Progenitor cell of endocrine pancreas (in vitro differentiated cells): ENCODE data around the gene CNTNAP5. TPM values are rescaled to one million over a fixed set of nuclear protein-coding genes. Genes with fewer than 3 reads are reported as not detected.

ENCODE experiments used
- DNase-seq: peaks from one replicate; pipeline ENCODE4 v3.0.0; 2021; ENCODE audit warnings: low spot score; ENCODE audit not compliant: unreplicated experiment
- H3K27ac Mint-ChIP-seq: 2 replicates; pipeline ENCODE4 v1.8.0; 2021; ENCODE audit warnings: mild to moderate bottlenecking, moderate library complexity, mixed read lengths
- H3K27me3 Mint-ChIP-seq: 2 replicates; pipeline ENCODE4 v1.8.0; 2021; ENCODE audit warnings: mixed read lengths
- H3K36me3 Mint-ChIP-seq: 2 replicates; pipeline ENCODE4 v1.8.0; 2022; ENCODE audit warnings: mixed read lengths; ENCODE audit not compliant: insufficient read depth
- H3K4me1 Mint-ChIP-seq: 2 replicates; pipeline ENCODE4 v1.8.0; 2021; ENCODE audit warnings: low read depth, mixed read lengths
- H3K4me3 Mint-ChIP-seq: 2 replicates; pipeline ENCODE4 v1.8.0; 2021; ENCODE audit warnings: low read depth, mild to moderate bottlenecking, moderate library complexity, mixed read lengths
- H3K9me3 Mint-ChIP-seq: 2 replicates; pipeline ENCODE4 v1.8.0; 2021; ENCODE audit warnings: low read depth, mixed read lengths
- CTCF ChIP-seq: fragments of 200-600 bp; sonication (generic); IDR thresholded peaks from one replicate; pipeline ENCODE4 v1.5.0; 2021; ENCODE audit warnings: antibody characterized with exemption, mild to moderate bottlenecking; ENCODE audit not compliant: unreplicated experiment
- total RNA-seq: library from RNA; stranded (reverse); gene quantifications from 2 replicates; pipeline ENCODE4 v1.2.1, GENCODE V29; 2021

Gene CNTNAP5
- total RNA-seq, 1 donor from 2014 or later: 5.3 TPM

GRCh38 chr2:124159166-124159565 lies 134.1 kb downstream of the CNTNAP5 start:
- H3K4me1 Mint-ChIP-seq: peaks cover 7% of the 10 kb centered on the region
- no peaks in the 10 kb centered on the region for H3K9me3 Mint-ChIP-seq
- no peaks in the 10 kb centered on the region for H3K36me3 Mint-ChIP-seq
- peaks cover 3% of the 10 kb centered on the region for H3K27me3 Mint-ChIP-seq
- H3K27ac Mint-ChIP-seq: no peak overlapping the region
- no peak for TF ChIP-seq CTCF
- DNase-seq: no peak
- no peak overlapping the region for H3K4me3 Mint-ChIP-seq

- Mint-ChIP-seq H3K4me3 (no peak overlapping the region), H3K4me1 (peaks cover 5% of the 10 kb centered on the region)
- no peak for DNase-seq
Observed at GRCh38 chr2:124161542-124161941, 136.5 kb downstream of the CNTNAP5 start.

GRCh38 chr2:124162256-124162655 lies 137.2 kb downstream of the CNTNAP5 start:
- Mint-ChIP-seq H3K36me3 (no peaks in the 10 kb centered on the region), H3K4me1 (peaks cover 5% of the 10 kb centered on the region), H3K4me3 (no peak overlapping the region), H3K27me3 (peaks cover 3% of the 10 kb centered on the region), H3K27ac (no peak overlapping the region), H3K9me3 (no peaks in the 10 kb centered on the region)
- DNase-seq: no peak
- no peak for TF ChIP-seq CTCF

More at GRCh38 chr2:124161542-124161941, 136.5 kb downstream of the CNTNAP5 start:
- H3K27me3 Mint-ChIP-seq: peaks cover 3% of the 10 kb centered on the region
- H3K27ac Mint-ChIP-seq: no peak overlapping the region
- no peak for TF ChIP-seq CTCF
- no peaks in the 10 kb centered on the region for H3K36me3 Mint-ChIP-seq
- H3K9me3 Mint-ChIP-seq: no peaks in the 10 kb centered on the region

GRCh38 chr2:124163840-124164239 lies 138.8 kb downstream of the CNTNAP5 start:
- Mint-ChIP-seq H3K4me3 (no peak overlapping the region), H3K27ac (no peak overlapping the region), H3K4me1 (peaks cover 5% of the 10 kb centered on the region), H3K36me3 (no peaks in the 10 kb centered on the region), H3K9me3 (no peaks in the 10 kb centered on the region), H3K27me3 (peaks cover 3% of the 10 kb centered on the region)
- no peak for TF ChIP-seq CTCF
- no peak for DNase-seq

GRCh38 chr2:124165698-124166097 lies 140.6 kb downstream of the CNTNAP5 start:
- Mint-ChIP-seq H3K9me3 (no peaks in the 10 kb centered on the region), H3K27ac (no peak overlapping the region), H3K36me3 (no peaks in the 10 kb centered on the region), H3K27me3 (peaks cover 3% of the 10 kb centered on the region), H3K4me1 (peaks cover 5% of the 10 kb centered on the region), H3K4me3 (no peak overlapping the region)
- TF ChIP-seq CTCF: no peak
- DNase-seq: no peak
